ENCODE measurements around the gene UNC5A.

GRCh38 chr5:176789873-176790615 lies 20.3 kb upstream of the UNC5A start:
- TF ChIP-seq CHD2 (IDR thresholded peaks at IDR 0.05; ENCODE audit: low read length) (no peak), POLR2AphosphoS5 (IDR thresholded peaks at IDR 0.05; ENCODE audit: low read depth, low read length) (no peak), SIX5 (IDR thresholded peaks at IDR 0.05; ENCODE audit: low read depth, low read length) (no peak), EP300 (IDR thresholded peaks at IDR 0.05; ENCODE audit: borderline replicate concordance in 1 of 2, low read depth in 2 of 2, low read length in 2 of 2) (no peak), HDAC6 (IDR thresholded peaks at IDR 0.05; ENCODE audit: low read depth, low read length) (no peak), EZH2 (IDR thresholded peaks at IDR 0.05; ENCODE audit: low read depth, low read length, severe bottlenecking) (no peak), HDAC2 (IDR thresholded peaks at IDR 0.05; ENCODE audit: borderline replicate concordance in 1 of 2, low read depth in 2 of 2, low read length in 2 of 2) (no peak), RXRA (IDR thresholded peaks at IDR 0.05; ENCODE audit: insufficient read depth, low read depth, low read length) (no peak), TAF1 (IDR thresholded peaks at IDR 0.05; ENCODE audit: low read depth, low read length) (no peak), CEBPB (IDR thresholded peaks at IDR 0.05; ENCODE audit: low read depth, low read length) (no peak), BRCA1 (IDR thresholded peaks at IDR 0.05; ENCODE audit: low read depth, low read length) (no peak)
- TF ChIP-seq, protein P1, sequence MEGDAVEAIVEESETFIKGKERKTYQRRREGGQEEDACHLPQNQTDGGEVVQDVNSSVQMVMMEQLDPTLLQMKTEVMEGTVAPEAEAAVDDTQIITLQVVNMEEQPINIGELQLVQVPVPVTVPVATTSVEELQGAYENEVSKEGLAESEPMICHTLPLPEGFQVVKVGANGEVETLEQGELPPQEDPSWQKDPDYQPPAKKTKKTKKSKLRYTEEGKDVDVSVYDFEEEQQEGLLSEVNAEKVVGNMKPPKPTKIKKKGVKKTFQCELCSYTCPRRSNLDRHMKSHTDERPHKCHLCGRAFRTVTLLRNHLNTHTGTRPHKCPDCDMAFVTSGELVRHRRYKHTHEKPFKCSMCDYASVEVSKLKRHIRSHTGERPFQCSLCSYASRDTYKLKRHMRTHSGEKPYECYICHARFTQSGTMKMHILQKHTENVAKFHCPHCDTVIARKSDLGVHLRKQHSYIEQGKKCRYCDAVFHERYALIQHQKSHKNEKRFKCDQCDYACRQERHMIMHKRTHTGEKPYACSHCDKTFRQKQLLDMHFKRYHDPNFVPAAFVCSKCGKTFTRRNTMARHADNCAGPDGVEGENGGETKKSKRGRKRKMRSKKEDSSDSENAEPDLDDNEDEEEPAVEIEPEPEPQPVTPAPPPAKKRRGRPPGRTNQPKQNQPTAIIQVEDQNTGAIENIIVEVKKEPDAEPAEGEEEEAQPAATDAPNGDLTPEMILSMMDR (IDR thresholded peaks at IDR 0.05; ENCODE audit: control extremely low read depth in 1 of 3, insufficient read depth in 1 of 3, low read depth in 1 of 3, low read length in 3 of 3), result no peak

Measured in H1 (cell line).